ENCODE data around the gene NKD2.
"Not testable (repeated sequence)": the region's sequence is repeated elsewhere in the genome, so short reads cannot be mapped to it uniquely, and the experiment has no call there.

NKD2 gene

GRCh38 chr5:966345-966710 lies 42.3 kb upstream of the NKD2 start:
- H3K4me3 ChIP-seq (ENCODE audit: low read length) = no peak overlapping the region
- TF ChIP-seq, protein P1, sequence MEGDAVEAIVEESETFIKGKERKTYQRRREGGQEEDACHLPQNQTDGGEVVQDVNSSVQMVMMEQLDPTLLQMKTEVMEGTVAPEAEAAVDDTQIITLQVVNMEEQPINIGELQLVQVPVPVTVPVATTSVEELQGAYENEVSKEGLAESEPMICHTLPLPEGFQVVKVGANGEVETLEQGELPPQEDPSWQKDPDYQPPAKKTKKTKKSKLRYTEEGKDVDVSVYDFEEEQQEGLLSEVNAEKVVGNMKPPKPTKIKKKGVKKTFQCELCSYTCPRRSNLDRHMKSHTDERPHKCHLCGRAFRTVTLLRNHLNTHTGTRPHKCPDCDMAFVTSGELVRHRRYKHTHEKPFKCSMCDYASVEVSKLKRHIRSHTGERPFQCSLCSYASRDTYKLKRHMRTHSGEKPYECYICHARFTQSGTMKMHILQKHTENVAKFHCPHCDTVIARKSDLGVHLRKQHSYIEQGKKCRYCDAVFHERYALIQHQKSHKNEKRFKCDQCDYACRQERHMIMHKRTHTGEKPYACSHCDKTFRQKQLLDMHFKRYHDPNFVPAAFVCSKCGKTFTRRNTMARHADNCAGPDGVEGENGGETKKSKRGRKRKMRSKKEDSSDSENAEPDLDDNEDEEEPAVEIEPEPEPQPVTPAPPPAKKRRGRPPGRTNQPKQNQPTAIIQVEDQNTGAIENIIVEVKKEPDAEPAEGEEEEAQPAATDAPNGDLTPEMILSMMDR (IDR thresholded peaks at IDR 0.05; ENCODE audit: insufficient read depth, low read depth, low read length, missing control alignments) = no peak
- no peak for DNase-seq (ENCODE audit: low read depth)

GRCh38 chr5:966941-967340 lies 41.7 kb upstream of the NKD2 start:
- DNase-seq (ENCODE audit: low read depth) = no peak
- TF ChIP-seq, protein P1 (IDR thresholded peaks at IDR 0.05; ENCODE audit: insufficient read depth, low read depth, low read length, missing control alignments) = no peak
- no peak overlapping the region for H3K4me3 ChIP-seq (ENCODE audit: low read length)

DNA sequence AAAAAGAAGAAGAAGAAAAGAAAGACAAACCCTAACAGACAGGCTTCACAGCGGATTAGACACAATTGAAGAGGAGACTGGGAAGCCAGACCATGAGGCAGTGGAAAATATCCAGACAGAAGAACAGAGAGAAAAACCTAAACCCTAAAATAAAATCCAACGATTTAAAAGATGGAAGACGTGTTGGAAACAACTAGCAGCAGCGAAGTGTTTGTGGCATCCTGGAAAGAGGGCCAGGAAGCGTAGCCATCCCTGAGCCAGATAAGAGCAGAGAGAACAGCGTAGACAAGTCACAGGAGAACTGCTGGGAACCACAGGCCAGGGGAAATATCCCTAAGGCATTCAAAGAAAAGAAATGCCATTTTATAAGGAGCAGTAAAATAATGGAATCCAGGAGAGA lies 39.7 kb upstream of the NKD2 start:
- H3K4me3 ChIP-seq (ENCODE audit: low read length) = no peak overlapping the region
- no peak for DNase-seq (ENCODE audit: low read depth)
- TF ChIP-seq, protein P1 (IDR thresholded peaks at IDR 0.05; ENCODE audit: insufficient read depth, low read depth, low read length, missing control alignments) = no peak

DNA sequence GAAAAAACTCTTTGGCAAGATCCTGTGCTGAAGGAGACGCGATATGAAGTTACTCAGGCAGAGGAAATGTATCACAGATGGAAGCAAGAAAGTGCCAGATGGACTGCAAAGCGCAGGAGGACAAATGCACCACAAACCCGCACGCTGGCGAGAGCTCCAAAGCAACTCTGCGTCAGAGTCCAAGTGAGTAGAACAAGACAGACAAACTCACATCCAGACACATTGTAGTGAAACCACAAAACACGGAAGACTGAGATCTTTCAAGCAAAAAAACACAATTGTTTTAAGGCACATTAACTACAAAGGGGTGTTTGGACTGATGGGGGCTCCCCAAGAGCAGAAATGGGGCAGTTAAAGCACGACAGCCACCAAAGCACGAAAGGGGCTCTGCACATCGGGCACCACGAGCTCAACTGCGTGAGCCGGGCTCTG lies 39.2 kb upstream of the NKD2 start:
- TF ChIP-seq, protein P1 (IDR thresholded peaks at IDR 0.05; ENCODE audit: insufficient read depth, low read depth, low read length, missing control alignments) = no peak
- H3K4me3 ChIP-seq (ENCODE audit: low read length) = no peak overlapping the region
- DNase-seq (ENCODE audit: low read depth) = no peak

GRCh38 chr5:972575-972974 lies 36.0 kb upstream of the NKD2 start:
- H3K4me3 ChIP-seq (ENCODE audit: low read length) = not testable (repeated sequence)

GRCh38 chr5:976849-977751 lies 31.5 kb upstream of the NKD2 start:
- H3K4me3 ChIP-seq (ENCODE audit: low read length) = no peak overlapping the region
- TF ChIP-seq, protein P1 (IDR thresholded peaks at IDR 0.05; ENCODE audit: insufficient read depth, low read depth, low read length, missing control alignments) = no peak
- no peak for DNase-seq (ENCODE audit: low read depth)

More at GRCh38 chr5:972575-972974, 36.0 kb upstream of the NKD2 start:
- DNase-seq (ENCODE audit: low read depth) = not testable (repeated sequence)

DNA sequence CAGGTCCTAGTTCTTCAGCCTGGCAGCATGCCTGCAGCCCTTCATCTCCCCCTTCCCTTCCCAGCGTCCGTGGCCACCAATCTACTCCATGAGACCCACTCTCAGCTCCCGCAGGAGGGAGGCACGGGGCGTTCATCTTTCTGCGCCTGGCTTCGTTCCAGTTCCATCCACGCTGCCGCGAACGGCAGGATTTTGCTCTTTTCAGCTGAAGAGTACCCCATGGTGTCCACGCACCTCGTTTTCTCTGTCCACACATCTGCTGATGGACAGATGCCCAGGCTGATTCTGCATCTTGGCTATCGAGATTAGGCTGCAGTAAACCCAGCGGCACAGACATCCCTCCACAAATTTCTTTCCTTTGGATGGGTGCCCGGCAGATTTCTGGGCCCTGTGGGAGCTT lies 30.5 kb upstream of the NKD2 start:
- TF ChIP-seq, protein P1 (IDR thresholded peaks at IDR 0.05; ENCODE audit: insufficient read depth, low read depth, low read length, missing control alignments) = no peak
- no peak overlapping the region for H3K4me3 ChIP-seq (ENCODE audit: low read length)
- DNase-seq (ENCODE audit: low read depth) = no peak

Measured in epithelial cell of esophagus (primary cell).